Activated CD4-positive, alpha-beta T cell treated with anti-CD3 and anti-CD28 coated beads, Interleukin-2, Interleukin-4, amounts not matched to agents 100 ng/mL and 50 ng/mL, durations not matched to agents 16 hours and 8 hours (primary cell): Measurements from ENCODE around the gene PRAMEF25.
"Not testable (repeated sequence)": the region's sequence is repeated elsewhere in the genome, so short reads cannot be mapped to it uniquely, and the experiment has no call there.

Source experiments
- DNase-seq: peaks from one replicate; pipeline ENCODE4 v3.0.0-alpha.2; 2020; ENCODE audit warnings: low spot score

The PRAMEF25 gene

GRCh38 chr1:13070474-13070873 lies at the start of gene PRAMEF25:
PRAMEF25 (plus strand) TSS chr1:13070774; CDS start chr1:13073694, 2,920 bp downstream.
- DNase-seq: not testable (repeated sequence)

DNA sequence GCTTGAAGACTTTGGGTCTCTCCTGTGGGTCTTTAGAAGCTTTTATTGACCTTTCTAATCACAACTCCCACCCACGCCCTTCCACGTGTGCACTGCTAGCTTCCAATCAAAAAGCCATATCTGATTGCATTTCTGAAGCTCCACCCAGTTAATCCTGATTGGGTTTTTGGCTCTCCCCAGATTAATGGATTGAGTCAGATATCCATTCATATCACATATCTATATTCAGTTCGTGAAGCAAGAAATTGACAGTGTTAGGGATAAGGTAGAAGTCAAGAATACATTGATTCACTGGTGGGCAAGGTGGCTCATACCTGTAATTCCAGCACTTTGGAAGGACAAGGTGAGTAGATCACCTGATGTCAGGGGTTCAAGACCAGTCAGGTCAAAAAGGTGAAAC lies 14.1 kb upstream of the PRAMEF25 start, which contains the start of gene PRAMEF27:
PRAMEF27 (minus strand) TSS at position 101 of the 400 bp plus-strand sequence. CDS start 2,916 bp downstream, outside the sequence.
- DNase-seq: not testable (repeated sequence)

DNA sequence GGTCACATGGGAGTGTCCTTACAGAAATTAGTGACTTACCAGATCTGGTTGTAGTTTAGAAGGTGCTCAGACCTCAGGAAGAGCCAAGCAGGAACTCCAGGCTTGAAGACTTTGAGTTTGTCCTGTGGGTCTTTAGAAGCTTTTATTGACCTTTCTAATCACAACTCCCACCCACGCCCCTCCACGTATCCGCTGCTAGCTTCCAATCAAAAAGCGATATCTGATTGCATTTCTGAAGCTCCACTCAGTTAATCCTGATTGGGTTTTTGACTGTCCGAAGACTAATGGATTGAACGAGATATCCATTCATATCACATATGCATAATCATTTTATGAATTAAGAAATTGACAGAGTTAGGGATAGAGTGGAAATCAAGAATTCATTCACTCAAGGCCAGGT lies 46.2 kb downstream of the PRAMEF25 start, which contains the start of gene HNRNPCL2:
HNRNPCL2 (minus strand) TSS at position 101 of the 400 bp plus-strand sequence. CDS start 454 bp downstream, outside the sequence.
- not testable (repeated sequence) for DNase-seq
